NCI-H2029 treated with DMSO at 0.1 percent for 48 hours (cell line): ENCODE measurements around the gene FAM199X.
"Not testable (repeated sequence)": the region's sequence is repeated elsewhere in the genome, so short reads cannot be mapped to it uniquely, and the experiment has no call there.

Source experiments
- DNase-seq: peaks from one replicate; lab custom pipeline; 2025; lab: John Stamatoyannopoulos, UW

FAM199X gene

GRCh38 chrX:104189837-104190236 is 23.6 kb downstream of the FAM199X start:
- DNase-seq = no peak

DNA sequence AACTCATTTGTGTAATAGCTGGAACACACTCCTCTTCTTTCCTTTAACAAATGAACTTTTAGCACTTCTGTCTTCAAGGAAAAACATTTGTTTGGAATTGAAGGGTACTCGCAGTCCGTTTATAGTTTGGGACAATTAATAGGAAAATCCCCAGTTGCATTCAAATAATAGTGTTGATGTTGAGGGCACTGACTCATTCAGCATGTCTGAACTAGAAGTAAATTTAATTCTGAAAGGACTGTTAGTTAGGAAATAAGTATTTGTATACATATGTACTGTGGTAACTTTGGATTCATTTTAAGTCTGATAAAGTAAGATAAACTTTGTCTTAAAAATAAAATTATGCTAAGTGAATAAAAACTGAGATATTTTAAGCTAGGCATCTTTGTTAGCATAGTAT is 27.2 kb downstream of the FAM199X start:
- DNase-seq = no peak

DNA sequence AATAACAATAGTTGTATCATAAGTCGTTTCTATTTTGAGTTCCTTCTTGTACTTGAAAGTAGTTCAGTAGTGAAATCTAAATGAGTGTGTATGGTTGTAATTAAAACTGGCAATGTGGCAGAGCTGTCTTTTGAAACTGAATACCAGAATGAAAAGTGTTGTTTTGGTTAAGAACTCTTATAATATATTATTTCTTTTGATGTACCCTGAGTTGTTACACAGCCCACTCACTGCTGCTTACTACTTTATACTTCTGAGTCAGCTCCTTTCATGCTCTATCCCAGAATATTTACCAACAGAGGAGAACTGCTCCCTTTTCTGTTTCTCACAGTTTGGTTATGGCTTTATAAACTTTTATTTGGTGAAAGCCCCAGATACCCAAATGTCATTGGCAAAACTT is 28.8 kb downstream of the FAM199X start:
- DNase-seq = no peak

GRCh38 chrX:104195489-104196084 is 29.3 kb downstream of the FAM199X start:
- DNase-seq = no peak

DNA sequence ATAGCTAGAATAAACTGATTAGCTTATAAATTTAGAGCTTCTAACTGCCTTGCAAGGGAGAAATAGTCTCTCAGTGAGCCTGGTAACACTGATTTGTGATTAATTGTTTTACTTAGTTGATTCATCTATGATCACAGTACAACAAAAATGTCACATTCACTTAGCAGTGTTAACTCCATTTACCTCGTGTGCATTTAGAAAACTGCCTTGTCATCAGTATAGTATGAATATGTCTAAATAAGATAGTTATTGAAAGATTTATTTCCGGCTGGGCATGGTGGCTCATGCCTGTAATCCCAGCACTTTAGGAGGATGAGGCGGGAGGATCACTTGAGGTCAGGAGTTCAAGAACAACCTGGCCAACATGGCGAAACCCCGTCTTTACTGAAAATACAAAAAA is 39.3 kb downstream of the FAM199X start:
- DNase-seq = no peak

GRCh38 chrX:104211187-104211586 is 44.9 kb downstream of the FAM199X start:
- no peak for DNase-seq

DNA sequence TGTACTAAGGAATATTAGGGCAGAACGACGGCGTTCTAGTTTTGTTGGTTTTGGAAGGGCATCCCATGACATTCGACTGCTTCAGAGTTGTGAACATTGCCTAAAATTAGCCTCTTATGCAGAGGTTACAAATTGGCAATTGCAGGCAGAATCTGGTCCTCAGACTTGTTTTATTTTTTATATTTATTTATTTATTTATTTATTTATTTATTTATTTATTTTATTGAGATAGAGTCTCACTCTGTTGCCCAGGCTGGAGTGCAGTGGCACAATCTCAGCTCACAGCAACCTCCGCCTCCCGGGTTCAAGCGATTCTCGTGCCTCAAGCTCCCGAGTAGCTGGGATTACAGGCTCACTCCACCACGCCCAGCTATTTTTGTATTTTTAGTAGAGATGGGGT is 63.8 kb downstream of the FAM199X start:
- not testable (repeated sequence) for DNase-seq
